DOHH2 (cell line): Measurements from ENCODE around the gene DELE1.

Experiments
- CTCF ChIP-seq: fragments of 200-600 bp; sonication (generic); IDR thresholded peaks from one replicate; pipeline ENCODE4 v1.5.1; 2014; ENCODE audit warnings: antibody characterized with exemption, mild to moderate bottlenecking, low read depth, low read length; ENCODE audit not compliant: poor library complexity, severe bottlenecking
- EZH2phosphoT487 ChIP-seq: fragments of 200-600 bp; sonication (generic); IDR thresholded peaks from 2 replicates; pipeline ENCODE4 v1.6.1; 2017; ENCODE audit warnings: borderline replicate concordance, mild to moderate bottlenecking, antibody characterized with exemption, low read length, moderate library complexity, mixed read lengths

DNA sequence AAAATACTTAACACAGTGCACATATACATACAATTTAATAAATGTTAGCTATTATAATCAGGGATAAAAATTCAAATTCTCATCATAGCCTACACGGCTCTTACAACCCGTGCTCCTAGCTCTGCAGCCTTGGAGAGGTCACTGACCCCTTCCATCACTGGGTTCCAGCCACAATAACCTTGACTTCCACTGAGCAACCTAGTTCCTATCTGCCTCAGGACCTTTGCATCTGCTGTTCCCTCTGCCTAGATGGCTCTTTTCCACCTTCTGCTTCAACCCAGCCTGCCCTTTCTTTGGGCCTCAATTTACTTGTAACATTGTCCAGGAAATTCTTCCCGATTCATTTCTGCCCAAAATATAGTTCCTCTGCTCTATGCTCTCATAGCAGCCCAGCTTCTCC, 8.9 kb upstream of the DELE1 start:
- TF ChIP-seq CTCF (no peak), EZH2phosphoT487 (no peak)
